Mammary epithelial cell (primary cell): ENCODE data around the gene ADPRS.

Experiments used
- CTCF ChIP-seq, 2 donors: IDR thresholded peaks in 1 of 2; conservative IDR thresholded peaks in 1 of 2; 2 replicates each; pipeline ENCODE4 v1.5.1; 2011 to 2012; ENCODE audit warnings: inconsistent platforms in 2 of 2, low read length in 2 of 2, mild to moderate bottlenecking in 2 of 2, control low read depth in 1 of 2, low read depth in 1 of 2; ENCODE audit not compliant: insufficient read depth in 1 of 2; ENCODE audit errors: extremely low read depth in 1 of 2
- EZH2 ChIP-seq: IDR thresholded peaks from 2 replicates; pipeline ENCODE4 v1.6.1; 2012; ENCODE audit warnings: low read length, inconsistent platforms, borderline replicate concordance

GRCh38 chr1:36116901-36117300 is 28.2 kb downstream of the ADPRS start:
- no peak for TF ChIP-seq CTCF (conservative IDR thresholded peaks at IDR 0.05 in 1 of 2, IDR thresholded peaks at IDR 0.05 in 1 of 2; ENCODE audit: extremely low read depth in 1 of 2, insufficient read depth in 1 of 2, low read depth in 1 of 2, low read length in 2 of 2)
- TF ChIP-seq EZH2 = no peak
